DMS 273 (cell line): ENCODE measurements around the gene VAT1.
A peak's percentile ranks its signal among the peaks of the same experiment; 100 is the strongest.
"Not testable (repeated sequence)": the region's sequence is repeated elsewhere in the genome, so short reads cannot be mapped to it uniquely, and the experiment has no call there.

Source experiments
- DNase-seq: peaks from one replicate; lab custom pipeline; 2025; ENCODE audit not compliant: unreplicated experiment; lab: John Stamatoyannopoulos, UW

Gene VAT1

DNA sequence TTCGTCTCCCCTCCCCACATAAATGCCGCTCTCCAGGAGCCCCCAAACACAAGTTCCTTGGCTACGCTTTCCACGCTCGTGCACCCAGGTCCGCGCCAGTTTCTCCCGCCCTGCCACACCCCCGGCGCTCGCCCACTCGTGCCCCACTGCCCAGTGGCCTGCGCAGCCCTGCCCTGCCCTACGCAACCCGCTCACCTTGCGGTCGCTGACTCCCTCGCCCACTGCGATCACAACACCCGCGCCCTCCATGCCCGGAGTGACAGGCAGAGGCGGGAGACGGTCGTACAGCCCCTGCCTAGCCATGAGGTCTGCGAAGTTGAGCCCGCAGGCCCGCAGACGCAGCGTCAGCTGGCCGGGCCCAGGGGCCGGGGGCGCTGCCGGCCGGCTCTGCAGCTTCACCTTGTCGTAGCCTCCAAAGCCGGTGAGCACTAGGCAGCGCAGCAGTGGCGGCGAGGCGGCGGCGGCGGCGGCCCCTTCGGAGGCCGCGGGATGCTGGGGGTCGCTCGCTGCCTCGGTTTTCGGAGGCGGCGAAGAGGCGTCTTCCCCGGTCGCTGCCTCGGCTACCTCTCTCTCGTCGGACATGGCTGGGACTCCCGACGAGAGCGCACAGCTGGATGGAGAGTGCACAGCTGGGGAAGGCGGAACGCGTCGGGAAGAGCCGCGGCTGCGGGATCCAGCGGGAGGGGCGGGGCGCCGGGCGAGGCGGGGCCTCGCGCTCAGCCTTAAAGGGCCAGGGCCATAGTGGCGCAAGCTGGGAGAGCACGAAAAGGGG, at the start of gene VAT1:
Gene VAT1, minus strand, starts transcription at position 645 of the 772 bp plus-strand sequence. Its CDS starts 63 bp downstream, at position 582.
- DNase-seq, result peak; percentile 93

GRCh38 chr17:43070872-43071271, 48.7 kb upstream of the VAT1 start:
- DNase-seq, result no peak

DNA sequence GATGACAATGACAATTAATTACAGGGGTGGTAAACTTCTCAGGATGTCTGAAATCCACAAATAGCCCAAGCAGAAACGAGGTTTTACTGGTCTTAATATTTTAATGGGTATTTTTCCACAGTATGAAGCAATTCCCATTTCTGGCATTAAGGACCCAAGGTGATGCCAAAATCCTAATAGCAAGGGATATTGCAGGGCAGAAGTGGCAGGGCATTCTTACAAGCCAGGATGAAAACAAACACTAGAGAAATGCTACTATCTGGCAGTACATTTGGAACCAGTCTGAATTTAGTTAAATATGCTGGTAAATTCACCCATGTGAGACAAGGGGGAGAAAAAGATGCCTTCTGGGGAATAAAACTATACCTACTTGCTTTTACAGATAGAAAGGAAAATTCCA, 48.1 kb upstream of the VAT1 start:
- no peak for DNase-seq

DNA sequence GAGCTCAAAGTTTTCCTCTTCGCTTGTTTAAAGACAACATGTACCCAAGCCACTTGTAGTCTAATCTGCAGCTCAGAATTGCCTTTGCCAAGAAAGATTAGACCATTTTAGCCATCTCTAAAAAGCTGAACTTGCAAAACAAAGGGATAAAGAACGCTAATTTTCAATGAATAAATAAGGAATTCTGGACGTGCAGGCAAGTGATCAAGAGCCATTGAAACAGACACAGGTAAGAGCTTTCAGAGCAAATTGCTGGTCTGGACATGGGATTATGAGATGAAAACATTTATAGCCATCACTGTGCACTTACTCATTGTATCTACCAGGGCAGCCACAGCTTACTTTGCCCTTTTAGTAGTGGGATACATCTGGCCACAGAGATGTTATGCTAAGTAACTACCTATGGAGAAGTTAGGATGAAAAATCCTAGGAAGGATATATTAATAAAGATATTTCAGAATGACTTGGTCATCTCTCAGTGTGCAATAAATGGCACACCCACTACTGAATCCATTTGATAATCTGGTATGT, 47.2 kb upstream of the VAT1 start:
- DNase-seq, result no peak

- DNase-seq, result no peak
These were observed 46.6 kb upstream of the VAT1 start for GRCh38 chr17:43068570-43069367.

DNA sequence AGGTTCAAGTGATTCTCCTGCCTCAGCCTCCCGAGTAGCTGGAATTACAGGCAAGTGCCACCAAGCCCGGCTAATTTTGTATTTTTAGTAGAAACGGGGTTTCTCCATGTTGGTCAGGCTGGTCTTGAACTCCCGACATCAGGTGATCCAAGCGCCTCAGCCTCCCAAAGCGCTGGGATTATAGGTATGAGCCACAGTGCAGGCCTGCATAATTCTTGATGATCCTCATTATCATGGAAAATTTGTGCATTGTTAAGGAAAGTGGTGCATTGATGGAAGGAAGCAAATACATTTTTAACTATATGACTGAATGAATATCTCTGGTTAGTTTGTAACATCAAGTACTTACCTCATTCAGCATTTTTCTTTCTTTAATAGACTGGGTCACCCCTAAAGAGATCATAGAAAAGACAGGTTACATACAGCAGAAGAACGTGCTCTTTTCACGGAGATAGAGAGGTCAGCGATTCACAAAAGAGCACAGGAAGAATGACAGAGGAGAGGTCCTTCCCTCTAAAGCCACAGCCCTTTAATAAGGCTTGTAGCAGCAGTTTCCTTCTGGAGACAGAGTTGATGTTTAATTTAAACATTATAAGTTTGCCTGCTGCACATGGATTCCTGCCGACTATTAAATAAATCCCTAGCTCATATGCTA, 40.9 kb upstream of the VAT1 start:
- no peak for DNase-seq

- DNase-seq, result no peak
These were observed 33.9 kb upstream of the VAT1 start for GRCh38 chr17:43056051-43056450.

- not testable (repeated sequence) for DNase-seq
These were observed 30.8 kb upstream of the VAT1 start for GRCh38 chr17:43053008-43053407.

- no peak for DNase-seq
These were observed 29.8 kb upstream of the VAT1 start for GRCh38 chr17:43051969-43052368.

DNA sequence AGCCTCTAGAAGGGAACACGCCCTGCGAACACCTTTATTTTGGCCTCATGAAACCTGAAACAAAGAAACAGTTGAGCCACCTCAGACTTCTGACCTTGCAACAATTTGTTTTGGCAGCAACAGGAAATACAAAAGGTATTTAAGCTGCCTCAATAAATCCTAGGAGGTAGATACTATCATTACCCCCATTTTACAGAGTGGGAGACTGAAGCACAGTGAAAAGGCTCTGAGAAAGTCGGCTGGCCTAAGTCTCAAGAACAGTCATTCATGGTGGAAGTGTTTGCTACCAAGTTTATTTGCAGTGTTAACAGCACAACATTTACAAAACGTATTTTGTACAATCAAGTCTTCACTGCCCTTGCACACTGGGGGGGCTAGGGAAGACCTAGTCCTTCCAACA, 21.8 kb upstream of the VAT1 start:
- DNase-seq, result no peak

- DNase-seq, result no peak
These were observed 21.1 kb upstream of the VAT1 start for GRCh38 chr17:43043307-43043706.

- DNase-seq, result peak; percentile 88
These were observed 19.9 kb upstream of the VAT1 start for GRCh38 chr17:43042025-43042628.

DNA sequence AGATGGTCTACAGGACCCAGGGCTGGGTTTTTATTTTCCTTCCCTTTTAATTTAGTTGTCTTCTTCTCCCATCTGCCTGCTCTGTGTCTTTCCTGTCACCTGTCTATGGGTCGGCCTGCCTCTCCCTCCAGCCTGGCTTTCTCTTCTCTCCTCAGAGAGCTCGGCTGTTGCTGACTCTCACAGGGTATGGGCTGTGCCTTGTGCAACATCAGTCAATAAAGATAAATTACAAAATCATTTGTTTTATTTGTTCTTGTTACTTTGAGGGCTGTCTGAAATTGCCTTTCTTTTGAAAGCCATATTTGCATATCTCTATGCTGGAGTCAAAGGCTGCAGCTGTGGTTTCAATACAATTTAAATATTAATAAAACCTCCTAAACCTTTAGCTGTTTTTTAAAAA, 18.5 kb upstream of the VAT1 start:
- no peak for DNase-seq

- no peak for DNase-seq
These were observed 17.5 kb upstream of the VAT1 start for GRCh38 chr17:43039646-43040045.

GRCh38 chr17:43034894-43035293, 12.7 kb upstream of the VAT1 start:
- DNase-seq, result no peak

GRCh38 chr17:43033948-43034881, 12.0 kb upstream of the VAT1 start:
- DNase-seq, result peak; percentile 97

DNA sequence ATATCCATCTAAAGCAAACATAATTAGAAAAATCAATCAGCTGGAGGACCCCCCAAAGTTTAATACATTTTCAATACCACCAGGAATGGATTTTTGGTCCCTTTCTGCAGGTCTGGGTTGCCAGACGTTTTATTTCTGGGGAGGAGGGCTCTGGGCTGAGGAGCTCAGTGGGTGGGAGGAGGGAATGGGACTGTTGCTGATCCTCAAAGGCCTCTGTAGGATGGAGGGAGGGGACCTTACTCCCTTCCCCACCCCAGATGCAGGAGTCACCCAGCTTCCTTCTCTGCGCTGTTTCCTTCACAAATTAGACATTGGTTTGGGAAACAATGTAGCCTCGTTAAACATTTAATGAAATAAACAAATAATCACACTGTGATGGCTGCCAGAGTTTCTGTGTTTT, 9.5 kb upstream of the VAT1 start:
- no peak for DNase-seq

- no peak for DNase-seq
These were observed 8.1 kb upstream of the VAT1 start for GRCh38 chr17:43030137-43030767.

- DNase-seq, result peak; percentile 58
These were observed 6.2 kb upstream of the VAT1 start for GRCh38 chr17:43028221-43028861.
